Mammary epithelial cell (primary cell): ENCODE data around the gene POLK.

ENCODE experiments used
- CTCF ChIP-seq, 2 donors: IDR thresholded peaks in 1 of 2; conservative IDR thresholded peaks in 1 of 2; 2 replicates each; pipeline ENCODE4 v1.5.1; 2011 to 2012; ENCODE audit warnings: inconsistent platforms in 2 of 2, low read length in 2 of 2, mild to moderate bottlenecking in 2 of 2, control low read depth in 1 of 2, low read depth in 1 of 2; ENCODE audit not compliant: insufficient read depth in 1 of 2; ENCODE audit errors: extremely low read depth in 1 of 2
- EZH2 ChIP-seq: IDR thresholded peaks from 2 replicates; pipeline ENCODE4 v1.6.1; 2012; ENCODE audit warnings: low read length, inconsistent platforms, borderline replicate concordance

GRCh38 chr5:75547812-75548211 is 36.1 kb downstream of the POLK start:
- no peak for TF ChIP-seq CTCF (conservative IDR thresholded peaks at IDR 0.05 in 1 of 2, IDR thresholded peaks at IDR 0.05 in 1 of 2; ENCODE audit: extremely low read depth in 1 of 2, insufficient read depth in 1 of 2, low read depth in 1 of 2, low read length in 2 of 2)
- no peak for TF ChIP-seq EZH2
